ENCODE measurements around the gene ECHDC3.

GRCh38 chr10:11810313-11810766 lies 68.2 kb downstream of the ECHDC3 start:
- no peak for TF ChIP-seq CTCF (IDR thresholded peaks at IDR 0.05; ENCODE audit: low read depth, low read length)
- TF ChIP-seq EZH2phosphoT487 (IDR thresholded peaks at IDR 0.05; ENCODE audit: low read depth) = no peak

All from OCI-LY3 (cell line).